PFSK-1 (cell line): ENCODE results near the gene ZFP28.

Source experiments
- FOXP2 ChIP-seq: optimal IDR thresholded peaks from 2 replicates; pipeline ENCODE3; 2011; ENCODE audit warnings: borderline replicate concordance, control low read depth, inconsistent platforms; ENCODE audit not compliant: insufficient read depth; ENCODE audit errors: extremely low read length, extremely low read depth
- POLR2AphosphoS5 ChIP-seq: IDR thresholded peaks from 2 replicates; pipeline ENCODE4 v1.6.1; 2012; ENCODE audit warnings: low read depth, mild to moderate bottlenecking, control low read depth, low read length, moderate library complexity
- REST ChIP-seq, 2 experiments: IDR thresholded peaks; 2 replicates each; pipeline versions ENCODE4 v1.6.1 to v1.8.0; 2011 to 2012; ENCODE audit warnings: low read depth in 2 of 2, low read length in 2 of 2, control low read depth in 1 of 2, inconsistent platforms in 1 of 2, mild to moderate bottlenecking in 1 of 2, moderate library complexity in 1 of 2; ENCODE audit not compliant: insufficient read depth in 1 of 2
- SIN3A ChIP-seq: IDR thresholded peaks from 2 replicates; pipeline ENCODE4 v1.6.1; 2012; ENCODE audit warnings: mild to moderate bottlenecking, low read length, moderate library complexity, borderline replicate concordance; ENCODE audit not compliant: insufficient read depth
- TAF1 ChIP-seq: IDR thresholded peaks from 2 replicates; pipeline ENCODE4 v1.6.1; 2012; ENCODE audit warnings: low read length, control low read depth, borderline replicate concordance; ENCODE audit not compliant: insufficient read depth

The ZFP28 gene

GRCh38 chr19:56577719-56578602 is 39.2 kb downstream of the ZFP28 start:
- TF ChIP-seq TAF1 (no peak), SIN3A (no peak), REST (IDR thresholded peaks at IDR 0.05; ENCODE audit: insufficient read depth in 1 of 2, low read depth in 2 of 2, low read length in 2 of 2) (no peak), FOXP2 (no peak), POLR2AphosphoS5 (no peak)

- TF ChIP-seq TAF1 (no peak), SIN3A (no peak), FOXP2 (no peak), REST (IDR thresholded peaks at IDR 0.05; ENCODE audit: insufficient read depth in 1 of 2, low read depth in 2 of 2, low read length in 2 of 2) (no peak), POLR2AphosphoS5 (no peak)
These were observed 55.7 kb downstream of the ZFP28 start for GRCh38 chr19:56594446-56594782.

GRCh38 chr19:56594783-56595547 is 56.2 kb downstream of the ZFP28 start, which contains the start of gene ZNF71:
Gene ZNF71, plus strand, starts transcription at chr19:56595302. Its CDS starts 6,257 bp downstream, at chr19:56601559.
- TF ChIP-seq REST (IDR thresholded peaks at IDR 0.05; ENCODE audit: insufficient read depth in 1 of 2, low read depth in 2 of 2, low read length in 2 of 2) (no peak), TAF1 (no peak), SIN3A (no peak), POLR2AphosphoS5 (no peak), FOXP2 (no peak)

- TF ChIP-seq POLR2AphosphoS5 (no peak), FOXP2 (no peak), REST (IDR thresholded peaks at IDR 0.05; ENCODE audit: insufficient read depth in 1 of 2, low read depth in 2 of 2, low read length in 2 of 2) (no peak), SIN3A (no peak), TAF1 (no peak)
These were observed 56.8 kb downstream of the ZFP28 start for GRCh38 chr19:56595548-56595899.
